Liver (tissue), 9 donors: ENCODE measurements around the gene TRPM1. TPM values are rescaled to one million over a fixed set of nuclear protein-coding genes. Genes with fewer than 3 reads are reported as not detected.

ENCODE experiments used
- DNase-seq: peaks from one replicate; pipeline ENCODE4 v3.0.0-alpha.2; 2017; ENCODE audit warnings: low spot score
- H3K27ac ChIP-seq, 2 donors: one replicate each; pipeline ENCODE4 v1.7.0; 2013; ENCODE audit warnings: inconsistent platforms in 2 of 2, low read length in 2 of 2, control low read depth in 1 of 2, low read depth in 1 of 2, mild to moderate bottlenecking in 1 of 2
- H3K27me3 ChIP-seq, 4 donors: one replicate each; pipeline versions ENCODE4 v1.6.1 to v1.7.0; 2013; ENCODE audit warnings: low read length in 3 of 4, inconsistent platforms in 1 of 4, mild to moderate bottlenecking in 1 of 4, moderate library complexity in 1 of 4; ENCODE audit not compliant: control insufficient read depth in 4 of 4, insufficient read depth in 4 of 4
- H3K36me3 ChIP-seq, 4 donors: one replicate each; pipeline versions ENCODE4 v1.6.1 to v1.7.0; 2013; ENCODE audit warnings: low read length in 3 of 4, mild to moderate bottlenecking in 3 of 4, low read depth in 1 of 4, moderate library complexity in 1 of 4; ENCODE audit not compliant: control insufficient read depth in 4 of 4, insufficient read depth in 3 of 4
- H3K4me1 ChIP-seq, 4 donors: one replicate each; pipeline versions ENCODE4 v1.6.1 to v1.7.0; 2013; ENCODE audit warnings: low read length in 3 of 4, mild to moderate bottlenecking in 3 of 4, moderate library complexity in 1 of 4; ENCODE audit not compliant: control insufficient read depth in 4 of 4, insufficient read depth in 4 of 4
- H3K4me3 ChIP-seq, 3 donors: one replicate each; pipeline versions ENCODE4 v1.6.1 to v1.7.0; 2013; ENCODE audit warnings: low read length in 3 of 3, control low read depth in 1 of 3, low read depth in 1 of 3, mild to moderate bottlenecking in 1 of 3
- H3K9ac ChIP-seq, 2 donors: one replicate each; pipeline ENCODE4 v1.7.0; 2013; ENCODE audit warnings: low read length in 2 of 2, mild to moderate bottlenecking in 2 of 2, moderate library complexity in 2 of 2, control low read depth in 1 of 2, low read depth in 1 of 2
- H3K9me3 ChIP-seq, 4 donors: one replicate each; pipeline versions ENCODE4 v1.6.1 to v1.7.0; 2013; ENCODE audit warnings: low read length in 3 of 4; ENCODE audit not compliant: control insufficient read depth in 4 of 4
- ATF3 ChIP-seq: IDR thresholded peaks from 2 replicates; pipeline ENCODE4 v1.6.1; 2016; ENCODE audit warnings: antibody characterized with exemption
- EGR1 ChIP-seq, 2 donors: IDR thresholded peaks; 2 replicates each; pipeline ENCODE4 v1.6.1; 2016 to 2018; ENCODE audit warnings: antibody characterized with exemption in 2 of 2, low read depth in 2 of 2
- FOXA1 ChIP-seq: IDR thresholded peaks from 2 replicates; pipeline ENCODE4 v1.6.1; 2016; ENCODE audit warnings: antibody characterized with exemption
- FOXA2 ChIP-seq: IDR thresholded peaks from 2 replicates; pipeline ENCODE4 v1.6.1; 2016; ENCODE audit warnings: antibody characterized with exemption
- GABPA ChIP-seq, 2 donors: IDR thresholded peaks in 1 of 2; conservative IDR thresholded peaks in 1 of 2; 2 replicates each; pipeline ENCODE4 v1.6.1; 2016; ENCODE audit warnings: antibody characterized with exemption in 2 of 2, mild to moderate bottlenecking in 1 of 2, moderate library complexity in 1 of 2
- HNF4A ChIP-seq, 2 donors: conservative IDR thresholded peaks; 2 replicates each; pipeline ENCODE4 v1.6.1; 2016; ENCODE audit warnings: antibody characterized with exemption in 2 of 2, mild to moderate bottlenecking in 2 of 2
- HNF4G ChIP-seq: IDR thresholded peaks from 2 replicates; pipeline ENCODE4 v1.6.1; 2016; ENCODE audit warnings: antibody characterized with exemption
- JUND ChIP-seq, 2 donors: IDR thresholded peaks; 2 replicates each; pipeline ENCODE4 v1.6.1; 2016; ENCODE audit warnings: antibody characterized with exemption in 2 of 2
- NR2F2 ChIP-seq: IDR thresholded peaks from 2 replicates; pipeline ENCODE4 v1.6.1; 2016; ENCODE audit warnings: antibody characterized with exemption
- RAD21 ChIP-seq, 2 donors: IDR thresholded peaks; 2 replicates each; pipeline ENCODE4 v1.6.1; 2016; ENCODE audit warnings: antibody characterized with exemption in 2 of 2, mild to moderate bottlenecking in 2 of 2
- REST ChIP-seq: IDR thresholded peaks from 2 replicates; pipeline ENCODE4 v1.6.1; 2016; ENCODE audit warnings: antibody characterized with exemption, mild to moderate bottlenecking
- RXRA ChIP-seq, 2 donors: IDR thresholded peaks; 2 replicates each; pipeline ENCODE4 v1.6.1; 2017 to 2018; ENCODE audit warnings: antibody characterized with exemption in 2 of 2, mild to moderate bottlenecking in 1 of 2
- SP1 ChIP-seq: IDR thresholded peaks from 2 replicates; pipeline ENCODE4 v1.6.1; 2018; ENCODE audit warnings: antibody characterized with exemption, mild to moderate bottlenecking
- TAF1 ChIP-seq: conservative IDR thresholded peaks from 2 replicates; pipeline ENCODE4 v1.6.1; 2016; ENCODE audit warnings: antibody characterized with exemption, mild to moderate bottlenecking
- YY1 ChIP-seq: IDR thresholded peaks from 2 replicates; pipeline ENCODE4 v1.6.1; 2016; ENCODE audit warnings: antibody characterized with exemption, mild to moderate bottlenecking
- ZBTB33 ChIP-seq: IDR thresholded peaks from 2 replicates; pipeline ENCODE4 v1.6.1; 2016; ENCODE audit warnings: antibody characterized with exemption
- WGBS: extraction: QIAGEN DNeasy Blood & Tissue Kit; methylation state at CpG from one replicate; pipeline ENCODE4 v1.1.7; 2013; 5-methylcytosine and 5-hydroxymethylcytosine counted together
- polyA plus RNA-seq, 2 donors: library from polyadenylated mRNA; stranded (reverse) in 1 of 2; unstranded in 1 of 2; fragments of 200-250 nt in 1 of 2; fragments of >200 nt in 1 of 2; fragmentation: Nextera tagmentation in 1 of 2; extraction: Ambion mirVana in 1 of 2; gene quantifications; one replicate each; pipeline versions ENCODE4 v1.2.1 to v1.2.3, GENCODE V29; 2013 to 2015
- total RNA-seq, 2 donors: library from RNA; depleted of rRNA; stranded (reverse); fragments of >200 nt; gene quantifications; one replicate each; pipeline ENCODE4 v1.2.3, GENCODE V29; 2014
- TF ChIP-seq, protein P1 (sequence below): fragments of 150-350 bp; IDR thresholded peaks from 2 replicates; pipeline ENCODE4 v1.5.1; 2017; ENCODE audit warnings: improper control_type of control experiment, low read depth, low read length; ENCODE audit not compliant: missing input control
- TF ChIP-seq, protein P2 (sequence below): IDR thresholded peaks from 2 replicates; pipeline ENCODE4 v1.6.1; 2016; ENCODE audit warnings: antibody characterized with exemption
- donor health status: healthy.
- donor health status: healthy.
- donor health status: healthy.
- donor health status: healthy.
- donor health status: healthy.

TRPM1 gene
- total and polyA plus RNA-seq, 4 donors, result not detected

DNA sequence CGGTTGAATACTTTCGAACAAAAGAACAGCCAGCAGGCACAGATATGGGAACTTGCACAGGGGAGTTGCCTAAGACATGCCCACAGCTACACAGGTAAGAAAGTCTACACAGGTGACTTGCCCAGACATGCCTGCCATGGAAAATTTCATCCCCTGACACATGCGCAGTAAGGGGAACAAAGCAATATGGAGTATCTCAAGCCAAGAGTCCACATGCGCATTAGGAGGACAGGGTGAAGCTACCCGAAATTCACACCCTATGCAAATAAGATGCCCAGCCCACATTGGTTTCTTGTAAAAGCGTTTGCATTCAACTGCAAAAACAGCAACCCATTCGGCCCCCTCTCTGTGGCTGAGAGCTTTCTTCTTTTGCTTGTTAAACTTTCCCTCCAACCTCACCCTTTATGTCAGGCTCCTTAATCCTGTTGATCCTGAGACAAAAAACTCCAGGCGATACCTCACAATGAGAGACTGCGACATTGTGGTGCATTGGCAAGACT, 49.3 kb upstream of the TRPM1 start:
- WGBS, result 89% methylated on average over 9 of the region's 9 CpGs
- Histone ChIP-seq H3K9ac (no peak overlapping the region), H3K36me3 (no peaks in the 10 kb centered on the region), H3K27me3 (no peaks in the 10 kb centered on the region), H3K9me3 (no peaks in the 10 kb centered on the region), H3K4me3 (no peak overlapping the region), H3K4me1 (peaks cover 5 to 39% (median 27%) of the 10 kb centered on the region in 4 donors), H3K27ac (no peak overlapping the region)
- TF ChIP-seq TAF1, result no peak
- TF ChIP-seq, protein P1, sequence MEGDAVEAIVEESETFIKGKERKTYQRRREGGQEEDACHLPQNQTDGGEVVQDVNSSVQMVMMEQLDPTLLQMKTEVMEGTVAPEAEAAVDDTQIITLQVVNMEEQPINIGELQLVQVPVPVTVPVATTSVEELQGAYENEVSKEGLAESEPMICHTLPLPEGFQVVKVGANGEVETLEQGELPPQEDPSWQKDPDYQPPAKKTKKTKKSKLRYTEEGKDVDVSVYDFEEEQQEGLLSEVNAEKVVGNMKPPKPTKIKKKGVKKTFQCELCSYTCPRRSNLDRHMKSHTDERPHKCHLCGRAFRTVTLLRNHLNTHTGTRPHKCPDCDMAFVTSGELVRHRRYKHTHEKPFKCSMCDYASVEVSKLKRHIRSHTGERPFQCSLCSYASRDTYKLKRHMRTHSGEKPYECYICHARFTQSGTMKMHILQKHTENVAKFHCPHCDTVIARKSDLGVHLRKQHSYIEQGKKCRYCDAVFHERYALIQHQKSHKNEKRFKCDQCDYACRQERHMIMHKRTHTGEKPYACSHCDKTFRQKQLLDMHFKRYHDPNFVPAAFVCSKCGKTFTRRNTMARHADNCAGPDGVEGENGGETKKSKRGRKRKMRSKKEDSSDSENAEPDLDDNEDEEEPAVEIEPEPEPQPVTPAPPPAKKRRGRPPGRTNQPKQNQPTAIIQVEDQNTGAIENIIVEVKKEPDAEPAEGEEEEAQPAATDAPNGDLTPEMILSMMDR, result no peak
- no peak for TF ChIP-seq FOXA2
- TF ChIP-seq HNF4A (conservative IDR thresholded peaks at IDR 0.05), result no peak
- no peak for TF ChIP-seq GABPA (IDR thresholded peaks at IDR 0.05 in 1 of 2, conservative IDR thresholded peaks at IDR 0.05 in 1 of 2)
- no peak for TF ChIP-seq ZBTB33
- DNase-seq, result no peak

DNA sequence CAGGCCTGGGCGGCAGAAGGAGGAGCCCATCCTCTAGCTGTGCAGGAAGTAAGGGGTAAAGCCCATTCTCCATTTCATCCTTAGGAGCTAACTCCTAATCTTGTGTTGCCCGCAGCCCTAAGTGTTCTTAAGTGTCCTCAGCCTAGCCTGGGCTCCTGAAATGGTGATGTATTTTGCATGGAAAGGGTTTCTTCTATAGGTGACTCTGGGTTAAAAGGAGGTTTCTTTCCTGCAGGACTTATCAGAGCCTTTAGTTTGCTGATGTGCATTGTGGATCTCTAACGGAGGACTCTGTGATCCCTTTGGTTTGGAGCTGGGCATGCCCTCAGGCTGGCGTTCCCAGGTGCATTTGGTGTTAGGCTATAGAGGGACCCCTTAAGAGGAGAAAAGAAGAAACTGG, 48.5 kb upstream of the TRPM1 start:
- TF ChIP-seq FOXA1 (no peak), REST (no peak), RAD21 (IDR thresholded peaks at IDR 0.05) (no peak), SP1 (no peak), TAF1 (no peak), GABPA (IDR thresholded peaks at IDR 0.05 in 1 of 2, conservative IDR thresholded peaks at IDR 0.05 in 1 of 2) (no peak), ZBTB33 (no peak), EGR1 (IDR thresholded peaks at IDR 0.05; ENCODE audit: low read depth in 2 of 2) (no peak), RXRA (IDR thresholded peaks at IDR 0.05) (no peak), YY1 (no peak), FOXA2 (no peak), HNF4G (no peak), ATF3 (no peak), HNF4A (conservative IDR thresholded peaks at IDR 0.05) (no peak), JUND (IDR thresholded peaks at IDR 0.05) (no peak), NR2F2 (no peak)
- TF ChIP-seq, protein P2, sequence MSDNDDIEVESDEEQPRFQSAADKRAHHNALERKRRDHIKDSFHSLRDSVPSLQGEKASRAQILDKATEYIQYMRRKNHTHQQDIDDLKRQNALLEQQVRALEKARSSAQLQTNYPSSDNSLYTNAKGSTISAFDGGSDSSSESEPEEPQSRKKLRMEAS, result no peak
- H3K9ac ChIP-seq, result no peak overlapping the region
- H3K4me3 ChIP-seq, result no peak overlapping the region
- DNase-seq, result no peak
- H3K36me3 ChIP-seq, result no peaks in the 10 kb centered on the region
- whole genome bisulfite sequencing, result 96% methylated on average over 4 of the region's 4 CpGs
- no peaks in the 10 kb centered on the region for H3K9me3 ChIP-seq
- no peaks in the 10 kb centered on the region for H3K27me3 ChIP-seq
- peaks cover 5 to 42% (median 34%) of the 10 kb centered on the region in 4 donors for H3K4me1 ChIP-seq
- H3K27ac ChIP-seq, result no peak overlapping the region
